Naive thymus-derived CD8-positive, alpha-beta T cell (primary cell): ENCODE results near the gene CAMK2D. TPM values are rescaled to one million over a fixed set of nuclear protein-coding genes. Genes with fewer than 3 reads are reported as not detected.

ENCODE experiments used
- ATAC-seq, 2 donors: fragments of 150-1000 bp; cut with Tn5 transposase in 1 of 2; sonication (Bioruptor Pico), chemical (Tn5 transposase) in 1 of 2; 1 replicate in 1 of 2; 2 replicates in 1 of 2; pipeline ENCODE4 v1.10.0; 2021; ENCODE audit warnings: mild to moderate bottlenecking in 2 of 2, moderate library complexity in 2 of 2
- POLR2A ChIA-PET: fragments of 350-600 bp; sonication (Branson Sonifier 250); formaldehyde crosslinking; loops from one replicate; lab custom pipeline; 2021; ENCODE audit warnings: antibody characterized with exemption; lab: Charles Lee
- DNase-seq, 10 donors: peaks; one replicate each; pipeline versions ENCODE4 v3.0.0 to v3.0.0-alpha.2; 2020 to 2022
- H3K27ac Mint-ChIP-seq, 10 donors: one replicate each; pipeline ENCODE4 v1.8.0; 2020 to 2022; ENCODE audit warnings: mild to moderate bottlenecking in 10 of 10, mixed read lengths in 10 of 10, moderate library complexity in 4 of 10, inconsistent platforms in 1 of 10
- H3K27me3 Mint-ChIP-seq, 5 donors: one replicate each; pipeline ENCODE4 v1.8.0; 2021 to 2022; ENCODE audit warnings: mixed read lengths in 5 of 5
- H3K36me3 Mint-ChIP-seq, 3 donors: one replicate each; pipeline ENCODE4 v1.8.0; 2020 to 2022; ENCODE audit warnings: mixed read lengths in 3 of 3, mild to moderate bottlenecking in 2 of 3, inconsistent platforms in 1 of 3
- H3K4me1 Mint-ChIP-seq, 4 donors: one replicate each; pipeline ENCODE4 v1.8.0; 2021 to 2022; ENCODE audit warnings: mixed read lengths in 4 of 4
- H3K4me3 Mint-ChIP-seq, 10 donors: one replicate each; pipeline ENCODE4 v1.8.0; 2020 to 2022; ENCODE audit warnings: mild to moderate bottlenecking in 10 of 10, mixed read lengths in 10 of 10, moderate library complexity in 6 of 10, inconsistent platforms in 1 of 10
- H3K9me3 Mint-ChIP-seq, 9 donors: one replicate each; pipeline ENCODE4 v1.8.0; 2020 to 2022; ENCODE audit warnings: mixed read lengths in 9 of 9, mild to moderate bottlenecking in 3 of 9, inconsistent platforms in 1 of 9, moderate library complexity in 1 of 9
- polyA plus RNA-seq, 3 donors: library from polyadenylated mRNA; unstranded; fragments of 300-500 nt; fragmentation: Illumina TruSeq; gene quantifications; one replicate each; pipeline ENCODE4 v1.2.3, GENCODE V29; 2021
- total RNA-seq, 8 experiments: library from RNA in 2 of 8; stranded (reverse) in 2 of 8; gene quantifications; one replicate each; pipeline ENCODE4 v1.2.3 and lab custom pipeline; 2021 to 2026

Gene CAMK2D
- total and polyA plus RNA-seq, 5 experiments from 2014 or later: 10.4 to 40.8 (median 12.0) TPM

GRCh38 chr4:113450295-113451080 is 311.1 kb downstream of the CAMK2D start:
- Mint-ChIP-seq H3K4me1 (peaks cover 0 to 3% (median 1%) of the 10 kb centered on the region in 4 donors), H3K9me3 (peaks cover 0 to 6% (median 0%) of the 10 kb centered on the region in 9 donors), H3K4me3 (no peak overlapping the region), H3K27me3 (no peaks in the 10 kb centered on the region), H3K36me3 (peaks cover 0 to 23% (median 13%) of the 10 kb centered on the region in 3 donors), H3K27ac (no peak overlapping the region)
- no peak for DNase-seq
- no peak for ATAC-seq
- POLR2A ChIA-PET: interaction anchor here (1.2 kb wide), 1 partner anchor 9 kb away, joined by 3 read pairs; no protein-coding TSS in a partner anchor

GRCh38 chr4:113449410-113449974 is 312.0 kb downstream of the CAMK2D start:
- Mint-ChIP-seq H3K36me3 (peaks cover 0 to 18% (median 9%) of the 10 kb centered on the region in 3 donors), H3K27ac (no peak overlapping the region), H3K9me3 (peaks cover 0 to 6% (median 0%) of the 10 kb centered on the region in 9 donors), H3K27me3 (no peaks in the 10 kb centered on the region), H3K4me3 (no peak overlapping the region), H3K4me1 (peaks cover 0 to 3% (median 1%) of the 10 kb centered on the region in 4 donors)
- POLR2A ChIA-PET: no interaction called here
- ATAC-seq (no peak), DNase-seq (no peak)

GRCh38 chr4:113447769-113448168 is 313.8 kb downstream of the CAMK2D start:
- no peak for ATAC-seq
- Mint-ChIP-seq H3K27me3 (peaks cover 0 to 5% (median 0%) of the 10 kb centered on the region in 5 donors), H3K27ac (no peak overlapping the region), H3K9me3 (peaks cover 0 to 6% (median 0%) of the 10 kb centered on the region in 9 donors), H3K36me3 (peaks cover 0 to 6% (median 4%) of the 10 kb centered on the region in 3 donors), H3K4me3 (no peak overlapping the region), H3K4me1 (peaks cover 3 to 7% (median 3%) of the 10 kb centered on the region in 4 donors)
- POLR2A ChIA-PET: no interaction called here
- DNase-seq: no peak

- Mint-ChIP-seq H3K4me1 (peaks cover 3 to 7% (median 3%) of the 10 kb centered on the region in 4 donors), H3K9me3 (peaks cover 0 to 6% (median 0%) of the 10 kb centered on the region in 9 donors), H3K27me3 (peaks cover 0 to 8% (median 3%) of the 10 kb centered on the region in 5 donors), H3K36me3 (peaks cover 0 to 6% (median 3%) of the 10 kb centered on the region in 3 donors), H3K27ac (no peak overlapping the region), H3K4me3 (no peak overlapping the region)
- ATAC-seq (no peak), DNase-seq (no peak)
- POLR2A ChIA-PET: no interaction called here
Observed at GRCh38 chr4:113447061-113447460, 314.5 kb downstream of the CAMK2D start.

GRCh38 chr4:113446019-113446418 is 315.5 kb downstream of the CAMK2D start:
- H3K4me3 Mint-ChIP-seq: no peak overlapping the region
- H3K27me3 Mint-ChIP-seq: peaks cover 1 to 11% (median 6%) of the 10 kb centered on the region in 5 donors
- POLR2A ChIA-PET: no interaction called here
- peaks cover 3 to 7% (median 3%) of the 10 kb centered on the region in 4 donors for H3K4me1 Mint-ChIP-seq
- peaks cover 0 to 6% (median 0%) of the 10 kb centered on the region in 9 donors for H3K9me3 Mint-ChIP-seq
- DNase-seq: no peak
- peak overlapping the region in 1 of 10 donors; percentile 28 for H3K27ac Mint-ChIP-seq
- no peak for ATAC-seq
- peaks cover 0 to 2% (median 0%) of the 10 kb centered on the region in 3 donors for H3K36me3 Mint-ChIP-seq

GRCh38 chr4:113445286-113445685 is 316.3 kb downstream of the CAMK2D start:
- POLR2A ChIA-PET: no interaction called here
- no peak for DNase-seq
- H3K4me3 Mint-ChIP-seq: no peak overlapping the region
- no peak overlapping the region for H3K27ac Mint-ChIP-seq
- H3K27me3 Mint-ChIP-seq: peaks cover 1 to 11% (median 6%) of the 10 kb centered on the region in 5 donors
- H3K9me3 Mint-ChIP-seq: peaks cover 0 to 6% (median 0%) of the 10 kb centered on the region in 9 donors
- no peak for ATAC-seq
- H3K4me1 Mint-ChIP-seq: peaks cover 3 to 7% (median 3%) of the 10 kb centered on the region in 4 donors
- H3K36me3 Mint-ChIP-seq: peaks cover 0 to 2% (median 0%) of the 10 kb centered on the region in 3 donors

- Mint-ChIP-seq H3K36me3 (peaks cover 0 to 2% (median 0%) of the 10 kb centered on the region in 3 donors), H3K27ac (no peak overlapping the region), H3K4me3 (no peak overlapping the region), H3K9me3 (peaks cover 0 to 6% (median 0%) of the 10 kb centered on the region in 9 donors), H3K27me3 (peaks cover 1 to 11% (median 6%) of the 10 kb centered on the region in 5 donors), H3K4me1 (peaks cover 3 to 7% (median 3%) of the 10 kb centered on the region in 4 donors)
- POLR2A ChIA-PET: no interaction called here
- ATAC-seq (no peak), DNase-seq (no peak)
Observed at GRCh38 chr4:113444386-113444785, 317.2 kb downstream of the CAMK2D start.

- Mint-ChIP-seq H3K4me3 (no peak overlapping the region), H3K27ac (no peak overlapping the region), H3K4me1 (peaks cover 3 to 7% (median 3%) of the 10 kb centered on the region in 4 donors), H3K36me3 (peaks cover 0 to 2% (median 0%) of the 10 kb centered on the region in 3 donors), H3K9me3 (peaks cover 0 to 6% (median 0%) of the 10 kb centered on the region in 9 donors), H3K27me3 (peaks cover 1 to 11% (median 6%) of the 10 kb centered on the region in 5 donors)
- POLR2A ChIA-PET: no interaction called here
- no peak for DNase-seq
- no peak for ATAC-seq
Observed at GRCh38 chr4:113442826-113443225, 318.7 kb downstream of the CAMK2D start.

GRCh38 chr4:113440371-113440770 is 321.2 kb downstream of the CAMK2D start:
- no peaks in the 10 kb centered on the region for H3K9me3 Mint-ChIP-seq
- no peak for DNase-seq
- H3K36me3 Mint-ChIP-seq: no peaks in the 10 kb centered on the region
- H3K27ac Mint-ChIP-seq: no peak overlapping the region
- POLR2A ChIA-PET: interaction anchor here (0.6 kb wide), 1 partner anchor 68 kb away, joined by 3 read pairs; no protein-coding TSS in a partner anchor
- H3K4me3 Mint-ChIP-seq: no peak overlapping the region
- peaks cover 3 to 18% (median 9%) of the 10 kb centered on the region in 4 donors for H3K4me1 Mint-ChIP-seq
- peaks cover 1 to 11% (median 6%) of the 10 kb centered on the region in 5 donors for H3K27me3 Mint-ChIP-seq
- no peak for ATAC-seq

GRCh38 chr4:113438596-113438995 is 322.9 kb downstream of the CAMK2D start:
- no peak for ATAC-seq
- DNase-seq: no peak
- Mint-ChIP-seq H3K36me3 (no peaks in the 10 kb centered on the region), H3K27ac (no peak overlapping the region), H3K4me3 (no peak overlapping the region), H3K27me3 (peaks cover 1 to 11% (median 4%) of the 10 kb centered on the region in 5 donors), H3K4me1 (peaks cover 0 to 11% (median 5%) of the 10 kb centered on the region in 4 donors), H3K9me3 (no peaks in the 10 kb centered on the region)
- POLR2A ChIA-PET: no interaction called here

GRCh38 chr4:113437129-113437528 is 324.4 kb downstream of the CAMK2D start:
- no peak for DNase-seq
- ATAC-seq: no peak
- H3K9me3 Mint-ChIP-seq: peaks cover 0 to 3% (median 0%) of the 10 kb centered on the region in 9 donors
- peaks cover 0 to 10% (median 5%) of the 10 kb centered on the region in 4 donors for H3K4me1 Mint-ChIP-seq
- H3K4me3 Mint-ChIP-seq: no peak overlapping the region
- no peaks in the 10 kb centered on the region for H3K36me3 Mint-ChIP-seq
- POLR2A ChIA-PET: no interaction called here
- H3K27ac Mint-ChIP-seq: no peak overlapping the region
- peaks cover 3 to 21% (median 7%) of the 10 kb centered on the region in 5 donors for H3K27me3 Mint-ChIP-seq

- Mint-ChIP-seq H3K27ac (no peak overlapping the region), H3K27me3 (peaks cover 6 to 21% (median 9%) of the 10 kb centered on the region in 5 donors), H3K9me3 (peaks cover 0 to 9% (median 3%) of the 10 kb centered on the region in 9 donors), H3K4me1 (peaks cover 2 to 10% (median 5%) of the 10 kb centered on the region in 4 donors), H3K36me3 (no peaks in the 10 kb centered on the region), H3K4me3 (no peak overlapping the region)
- POLR2A ChIA-PET: no interaction called here
- no peak for ATAC-seq
- DNase-seq: no peak
Observed at GRCh38 chr4:113436360-113436759, 325.2 kb downstream of the CAMK2D start.
